ENCODE data around the gene SUMO4. TPM values are rescaled to one million over a fixed set of nuclear protein-coding genes. Genes with fewer than 3 reads are reported as not detected.

Gene SUMO4
- total and polyA plus RNA-seq, 9 of the 15 experiments (the other 6 are each of a cell fraction or from before 2014, with no cell fraction given) = 0.20 to 1.9 (median 0.50) TPM; not detected in 2

GRCh38 chr6:149405823-149406765, 6.0 kb downstream of the SUMO4 start (continued):
- TF ChIP-seq ZNF75A (CRISPR knock-in tag; IDR thresholded peaks at IDR 0.05) (no peak), HLTF (IDR thresholded peaks at IDR 0.05) (no peak), ZNF253 (CRISPR knock-in tag; conservative IDR thresholded peaks at IDR 0.05) (no peak), KHSRP (IDR thresholded peaks at IDR 0.05) (no peak), NCOA4 (IDR thresholded peaks at IDR 0.05; ENCODE audit: partially characterized antibody) (no peak), ARID2 (IDR thresholded peaks at IDR 0.05) (no peak), MTF1 (CRISPR knock-in tag; IDR thresholded peaks at IDR 0.05; ENCODE audit: borderline replicate concordance) (no peak), SOX6 (IDR thresholded peaks at IDR 0.05) (0 out of 2 replicates have a peak, but pooled peaks have one; percentile 10), ZBTB7A (IDR thresholded peaks at IDR 0.05; ENCODE audit: borderline replicate concordance, control insufficient read depth, low read depth, low read length) (no peak), MAFG (tag; conservative IDR thresholded peaks at IDR 0.05) (peak; percentile 39; the same call in 1 of the 2 replicates), CREB5 (CRISPR knock-in tag; IDR thresholded peaks at IDR 0.05) (no peak), NUFIP1 (IDR thresholded peaks at IDR 0.05; ENCODE audit: partially characterized antibody) (no peak), ELF1 (tag; IDR thresholded peaks at IDR 0.05) (no peak), ZBTB11 (CRISPR knock-in tag; IDR thresholded peaks at IDR 0.05) (no peak), ZNF311 (CRISPR knock-in tag; IDR thresholded peaks at IDR 0.05) (no peak), TFAM (CRISPR knock-in tag; conservative IDR thresholded peaks at IDR 0.05) (no peak), ZNF431 (CRISPR knock-in tag; IDR thresholded peaks at IDR 0.05) (no peak), CEBPZ (IDR thresholded peaks at IDR 0.05; ENCODE audit: borderline replicate concordance, low read depth, low read length) (no peak)

All from K562 (cell line).